Posterior cingulate gyrus (tissue), 11 donors: ENCODE results near the gene PRKACG.
A peak's percentile ranks its signal among the peaks of the same experiment; 100 is the strongest.

ENCODE experiments used
- DNase-seq, 10 donors: peaks; one replicate each; pipeline versions ENCODE4 v3.0.0 to v3.0.0-alpha.2; 2020 to 2021; ENCODE audit warnings: mixed read lengths in 3 of 10
- intact Hi-C: fragments of 100-400 bp; cut with DNase I; formaldehyde crosslinking; loops from one replicate; pipeline ENCODE4 v1.15.1; 2023

PRKACG gene

GRCh38 chr9:69028754-69029153 lies 14.8 kb upstream of the PRKACG start:
- no peak for DNase-seq
- intact Hi-C loops: no loop called here

- DNase-seq: peak in 1 of 10 donors; percentile 21
- intact Hi-C loops: no loop called here
These were observed 13.6 kb upstream of the PRKACG start for GRCh38 chr9:69027355-69028097.

GRCh38 chr9:69023650-69024049 lies 9.7 kb upstream of the PRKACG start:
- DNase-seq: no peak
- intact Hi-C loops: no loop called here

GRCh38 chr9:69020301-69021145 lies 6.6 kb upstream of the PRKACG start:
- no peak for DNase-seq
- intact Hi-C loops: no loop called here

GRCh38 chr9:69019808-69020207 lies 5.9 kb upstream of the PRKACG start:
- intact Hi-C loops: no loop called here
- no peak for DNase-seq

GRCh38 chr9:69018737-69019136 lies 4.8 kb upstream of the PRKACG start:
- intact Hi-C loops: no loop called here
- no peak for DNase-seq

- DNase-seq: no peak
- intact Hi-C loops: no loop called here
These were observed 2.5 kb upstream of the PRKACG start for GRCh38 chr9:69016191-69017096.

GRCh38 chr9:69013382-69013727 lies 558 bp downstream of the PRKACG start:
- no peak for DNase-seq
- intact Hi-C loops: no loop called here

GRCh38 chr9:69012696-69013381 lies 1.1 kb downstream of the PRKACG start:
- peak in 1 of 10 donors; percentile 57 for DNase-seq
- intact Hi-C loops: no loop called here

GRCh38 chr9:69009708-69010107 lies 4.2 kb downstream of the PRKACG start:
- no peak for DNase-seq
- intact Hi-C loops: no loop called here

- no peak for DNase-seq
- intact Hi-C loops: no loop called here
These were observed 9.1 kb downstream of the PRKACG start for GRCh38 chr9:69004836-69005235.

GRCh38 chr9:69003051-69003450 lies 10.9 kb downstream of the PRKACG start:
- intact Hi-C loops: no loop called here
- no peak for DNase-seq

GRCh38 chr9:69001921-69002320 lies 12.0 kb downstream of the PRKACG start:
- intact Hi-C loops: no loop called here
- no peak for DNase-seq

GRCh38 chr9:68999393-69000105 lies 14.4 kb downstream of the PRKACG start:
- intact Hi-C loops: loop anchor here (1.0 to 5.0 kb wide), 2 partner anchors 292 to 415 kb away; partner anchors contain the start of gene PIP5K1B

GRCh38 chr9:68998812-68999211 lies 15.1 kb downstream of the PRKACG start:
- no peak for DNase-seq
- intact Hi-C loops: loop anchor here (1.0 to 5.0 kb wide), 2 partner anchors 292 to 415 kb away; partner anchors contain the start of gene PIP5K1B

More at GRCh38 chr9:68999393-69000105, 14.4 kb downstream of the PRKACG start:
- DNase-seq: peak in 8 of 10 donors; percentile 21 to 87 (median 60)

GRCh38 chr9:68998385-68998784 lies 15.5 kb downstream of the PRKACG start:
- DNase-seq: no peak
- intact Hi-C loops: loop anchor here (5.0 kb wide), 1 partner anchor 291 kb away; the partner anchor contains the start of gene PIP5K1B

- intact Hi-C loops: loop anchor here (5.0 kb wide), 1 partner anchor 290 kb away; the partner anchor contains the start of gene PIP5K1B
- no peak for DNase-seq
These were observed 16.2 kb downstream of the PRKACG start for GRCh38 chr9:68997666-68998065.

GRCh38 chr9:68996462-68996861 lies 17.5 kb downstream of the PRKACG start:
- intact Hi-C loops: loop anchor here (5.0 kb wide), 1 partner anchor 289 kb away; the partner anchor contains the start of gene PIP5K1B

GRCh38 chr9:68995776-68996175 lies 18.1 kb downstream of the PRKACG start:
- intact Hi-C loops: loop anchor here (5.0 kb wide), 1 partner anchor 288 kb away; the partner anchor contains the start of gene PIP5K1B
- no peak for DNase-seq

More at GRCh38 chr9:68996462-68996861, 17.5 kb downstream of the PRKACG start:
- DNase-seq: no peak
